Endometrial microvascular endothelial cells (primary cell): ENCODE measurements around the gene ITGA8. TPM values are rescaled to one million over a fixed set of nuclear protein-coding genes. Genes with fewer than 3 reads are reported as not detected.
"Not testable (repeated sequence)": the region's sequence is repeated elsewhere in the genome, so short reads cannot be mapped to it uniquely, and the experiment has no call there.

Experiments used
- in situ Hi-C: cut with HindIII; loops from 2 replicates; pipeline ENCODE4 v1.10.0; 2017; ENCODE audit warnings: low sequenced_read_pairs, low pct_unique_long_range_greater_than_20kb; ENCODE audit errors: inconsistent ontology term
- total RNA-seq: library from RNA; depleted of rRNA; stranded (reverse); fragments of >200 nt; gene quantifications from one replicate; pipeline ENCODE4 v1.2.3, GENCODE V29; 2015; ENCODE audit errors: inconsistent ontology term

ITGA8 gene
- total RNA-seq: 0.09 TPM

DNA sequence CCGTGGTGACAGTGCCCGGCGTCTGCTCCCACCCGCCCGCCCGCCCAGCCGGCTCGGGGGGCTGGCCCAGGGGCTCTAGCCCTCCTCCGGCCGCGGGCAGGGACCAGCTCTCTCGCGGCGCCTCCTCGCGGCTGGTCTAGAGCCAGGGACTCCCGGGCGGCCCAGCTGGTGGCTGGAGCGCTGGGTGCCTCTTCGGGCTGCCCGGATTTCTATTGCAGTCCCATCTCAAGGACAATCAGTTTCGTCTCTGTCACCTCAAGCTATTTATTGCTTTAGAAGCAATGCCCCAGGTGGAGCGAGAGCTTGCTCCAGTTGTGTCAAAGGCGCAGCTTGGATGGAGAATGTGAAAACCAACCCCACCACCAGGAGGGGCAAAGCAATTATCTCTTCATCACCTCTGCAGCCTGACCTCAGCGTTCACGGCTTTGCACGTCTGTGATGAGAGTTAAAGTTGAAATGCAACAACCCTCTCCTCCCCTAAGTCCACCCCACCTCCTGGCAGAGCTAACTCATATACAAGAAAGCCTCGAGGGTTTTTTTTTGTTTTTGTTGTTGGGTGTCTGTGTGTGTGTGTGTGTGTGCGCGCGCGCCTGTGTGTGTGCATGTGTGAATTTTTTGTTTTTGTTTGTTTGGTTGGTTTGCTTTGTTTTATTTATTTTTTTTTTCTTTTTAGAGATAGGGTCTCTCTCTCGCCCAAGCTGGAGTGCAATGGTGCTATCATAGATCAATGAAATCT, at the start of gene ITGA8:
Gene ITGA8 (minus strand): TSS at position 24 of the 736 bp plus-strand sequence. CDS start 151 bp downstream, outside the sequence.
- in situ Hi-C loops: no loop called here

DNA sequence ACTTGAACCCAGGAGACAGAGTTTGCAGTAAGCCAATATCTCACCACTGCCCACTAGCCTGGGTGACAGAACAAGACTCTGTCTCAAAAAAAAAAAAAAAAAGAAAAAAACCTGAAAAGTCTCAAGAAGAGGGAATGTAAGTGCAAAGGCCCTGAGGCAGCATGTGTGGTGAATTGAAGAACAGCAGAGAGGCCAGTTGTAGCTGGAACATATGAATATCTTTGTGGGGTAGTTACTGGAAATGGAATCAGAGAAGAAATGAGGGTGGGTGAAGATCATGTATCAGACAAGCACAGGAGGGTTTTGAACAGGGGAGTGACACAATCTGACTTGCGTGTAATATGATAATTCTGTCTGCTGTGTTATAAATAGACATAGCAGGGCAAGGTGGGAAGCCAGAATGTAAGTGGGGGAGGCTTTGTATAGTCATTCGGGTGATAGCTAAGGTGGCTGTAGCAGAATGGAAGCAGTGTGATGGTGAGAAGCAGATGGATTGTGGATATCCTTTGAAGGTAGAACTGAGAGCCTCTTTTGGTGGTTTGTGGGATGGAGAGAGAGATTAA, 45.3 kb upstream of the ITGA8 start:
- in situ Hi-C loops: no loop called here

GRCh38 chr10:15763006-15763405, 43.3 kb upstream of the ITGA8 start:
- in situ Hi-C loops: no loop called here

DNA sequence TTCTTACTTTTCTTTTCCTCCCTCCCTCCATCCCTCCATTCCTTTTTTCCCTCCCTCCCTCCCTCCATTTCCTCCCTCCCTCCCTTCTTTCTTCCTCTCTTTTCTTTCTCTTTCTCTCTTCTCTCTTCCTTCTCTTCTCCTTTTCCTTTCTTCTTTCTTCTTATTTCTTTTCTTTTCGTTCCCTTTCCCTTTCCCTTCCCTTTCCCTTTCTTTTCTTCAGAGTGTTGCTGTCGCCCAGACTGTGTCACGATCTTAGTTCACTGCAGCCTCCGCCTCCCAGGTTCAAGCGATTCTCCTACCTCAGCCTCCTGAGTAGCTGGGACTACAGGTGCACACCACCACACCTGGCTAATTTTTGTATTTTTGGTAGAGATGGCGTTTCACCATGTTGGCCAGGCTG, 42.5 kb upstream of the ITGA8 start:
- in situ Hi-C loops: not testable (repeated sequence)

DNA sequence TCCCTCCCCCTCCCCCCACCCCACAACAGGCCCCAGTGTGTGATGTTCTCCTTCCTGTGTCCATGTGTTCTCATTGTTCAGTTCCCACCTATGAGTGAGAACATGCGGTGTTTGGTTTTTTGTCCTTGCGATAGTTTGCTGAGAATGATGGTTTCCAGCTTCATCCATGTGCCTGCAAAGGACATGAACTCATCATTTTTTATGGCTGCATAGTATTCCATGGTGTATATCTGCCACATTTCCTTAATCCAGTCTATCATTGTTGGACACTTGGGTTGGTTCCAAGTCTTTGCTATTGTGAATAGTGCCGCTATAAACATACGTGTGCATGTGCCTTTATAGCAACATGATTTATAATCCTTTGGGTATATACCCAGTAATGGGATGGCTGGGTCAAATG, 41.5 kb upstream of the ITGA8 start:
- in situ Hi-C loops: not testable (repeated sequence)

GRCh38 chr10:15760681-15761080, 41.0 kb upstream of the ITGA8 start:
- in situ Hi-C loops: no loop called here

DNA sequence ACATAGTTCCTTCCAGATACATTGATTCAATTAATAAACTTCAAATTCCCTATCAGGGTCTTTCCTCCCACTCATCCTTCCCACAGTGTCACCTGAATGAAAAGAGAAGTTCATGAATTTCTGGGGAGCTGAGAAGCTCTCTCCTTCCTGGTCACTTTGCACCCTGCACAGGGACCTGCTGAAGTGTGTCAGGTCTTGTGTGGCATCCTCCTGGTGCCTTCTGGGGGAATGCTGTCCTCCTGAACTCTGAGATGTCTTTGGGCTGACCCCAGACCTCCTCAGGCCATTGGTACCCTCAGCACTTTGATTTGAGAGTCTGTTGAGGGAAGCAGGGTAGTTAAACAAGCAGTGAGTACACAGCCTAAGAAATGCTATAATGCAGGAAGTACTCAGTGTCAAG, 39.5 kb upstream of the ITGA8 start:
- in situ Hi-C loops: no loop called here

- in situ Hi-C loops: no loop called here
Measured at GRCh38 chr10:15758618-15759017, 38.9 kb upstream of the ITGA8 start.

- in situ Hi-C loops: no loop called here
Measured at GRCh38 chr10:15754937-15755336, 35.2 kb upstream of the ITGA8 start.

DNA sequence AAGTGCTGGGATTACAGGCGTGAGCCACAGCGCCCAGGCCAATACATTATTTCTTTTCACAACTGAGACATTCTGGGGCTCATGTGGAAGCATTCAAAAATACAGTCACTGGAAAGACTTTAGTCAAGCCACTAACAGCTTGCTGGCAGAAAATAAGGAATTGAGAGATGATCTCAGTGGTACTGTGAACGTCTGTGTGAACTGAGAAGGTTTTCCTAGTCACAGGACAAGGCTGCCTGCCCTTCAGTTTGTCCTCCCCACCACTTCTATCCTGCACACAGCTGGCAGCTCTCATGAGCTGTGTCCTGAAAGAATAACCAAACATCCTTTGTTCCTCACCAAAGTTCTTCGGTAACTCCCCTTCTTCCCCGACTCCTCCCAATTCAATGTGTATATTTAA, 31.3 kb upstream of the ITGA8 start:
- in situ Hi-C loops: no loop called here

GRCh38 chr10:15748126-15748525, 28.4 kb upstream of the ITGA8 start:
- in situ Hi-C loops: no loop called here

DNA sequence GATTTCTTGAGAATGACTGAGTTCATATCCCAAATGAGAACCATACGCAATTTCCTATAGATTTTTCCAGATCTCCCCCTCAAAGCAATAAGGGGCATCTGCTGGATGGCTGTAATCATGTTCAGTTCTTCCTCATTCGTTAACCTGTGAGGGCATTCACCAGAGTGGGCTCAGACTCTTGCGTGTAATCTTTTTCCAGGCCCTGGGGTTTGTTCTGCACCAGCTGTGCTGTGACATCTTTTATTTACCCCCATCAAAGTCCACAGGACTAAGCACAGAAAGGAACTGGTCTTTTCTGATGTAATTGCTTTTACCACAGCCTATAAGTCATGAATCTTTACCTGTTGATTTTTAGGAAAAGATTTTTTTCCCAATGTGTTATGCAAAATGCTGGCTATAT, 27.9 kb upstream of the ITGA8 start:
- in situ Hi-C loops: no loop called here

DNA sequence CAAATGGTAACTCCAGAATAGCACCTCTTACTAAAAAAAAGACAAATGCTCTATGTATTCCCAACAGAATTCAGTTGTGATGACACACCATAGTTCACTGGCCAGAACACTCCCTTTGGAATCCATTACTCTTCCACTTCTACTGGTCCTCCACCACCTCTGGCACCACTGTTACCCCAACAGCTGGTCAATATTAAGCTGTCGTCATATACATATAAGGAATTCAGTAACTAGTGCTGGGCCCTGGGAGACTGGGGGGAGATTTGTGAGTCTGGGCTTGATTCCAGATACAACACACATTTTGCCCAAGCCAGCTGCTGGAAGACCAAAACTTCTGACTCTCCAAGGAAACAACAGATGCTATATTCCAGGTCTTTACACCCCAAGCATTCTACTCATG, 26.0 kb upstream of the ITGA8 start:
- in situ Hi-C loops: no loop called here

- in situ Hi-C loops: no loop called here
Measured at GRCh38 chr10:15744217-15744865, 24.6 kb upstream of the ITGA8 start.

DNA sequence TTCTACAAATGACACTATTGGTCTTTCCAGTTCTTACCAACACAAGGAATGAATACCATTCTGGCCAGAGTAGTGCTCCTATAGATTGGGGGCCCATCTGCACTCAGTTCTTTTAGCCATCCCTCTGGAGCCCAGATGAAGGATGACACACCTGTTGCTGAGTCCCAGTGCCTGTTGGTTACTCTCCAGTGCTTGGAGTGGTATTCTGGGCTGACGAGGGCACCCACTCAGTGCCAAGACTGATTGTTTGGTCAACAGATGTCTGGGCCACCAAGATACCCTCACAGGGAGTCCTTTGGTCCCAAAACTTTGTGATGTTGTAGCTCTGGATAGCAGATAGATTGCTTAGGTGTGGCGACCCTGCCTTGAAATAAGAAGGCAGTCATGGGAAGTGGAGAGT, 23.7 kb upstream of the ITGA8 start:
- in situ Hi-C loops: no loop called here

DNA sequence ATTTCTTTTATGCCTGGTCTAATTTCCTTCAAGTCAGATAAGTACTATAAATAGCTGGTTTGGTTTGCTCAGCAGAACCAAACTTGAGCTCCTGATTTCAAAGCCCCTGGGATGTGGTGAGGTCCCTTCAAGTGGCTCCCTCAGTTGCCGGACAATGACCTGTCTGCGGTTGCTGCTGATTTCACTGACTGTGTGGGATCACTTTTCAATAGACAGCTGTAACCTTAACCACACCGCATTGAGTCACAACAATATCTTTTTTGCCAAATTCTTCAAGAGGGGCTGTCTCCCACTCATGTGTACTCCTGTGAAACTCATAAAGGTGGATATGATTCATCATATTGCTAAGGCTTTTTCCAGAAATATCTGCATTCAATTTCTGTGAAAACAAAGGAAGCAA, 23.1 kb upstream of the ITGA8 start:
- in situ Hi-C loops: no loop called here

GRCh38 chr10:15742102-15742501, 22.4 kb upstream of the ITGA8 start:
- in situ Hi-C loops: no loop called here

GRCh38 chr10:15741581-15741980, 21.9 kb upstream of the ITGA8 start:
- in situ Hi-C loops: no loop called here

- in situ Hi-C loops: no loop called here
Measured at GRCh38 chr10:15740261-15740660, 20.5 kb upstream of the ITGA8 start.

- in situ Hi-C loops: no loop called here
Measured at GRCh38 chr10:15739254-15739970, 19.7 kb upstream of the ITGA8 start.
